Inflammatory macrophage treated with lipopolysaccharide for 4 hours (primary cell): ENCODE results near the gene DHRS4.
"Not testable (repeated sequence)": the region's sequence is repeated elsewhere in the genome, so short reads cannot be mapped to it uniquely, and the experiment has no call there.

ENCODE experiments used
- DNase-seq: peaks from one replicate; pipeline ENCODE4 v3.0.0-alpha.2; 2020

DHRS4 gene

GRCh38 chr14:23941669-23942068, 11.9 kb upstream of the DHRS4 start:
- no peak for DNase-seq

GRCh38 chr14:23942587-23942986, 11.0 kb upstream of the DHRS4 start:
- no peak for DNase-seq

- not testable (repeated sequence) for DNase-seq
Observed at GRCh38 chr14:23949069-23949468, 4.5 kb upstream of the DHRS4 start.

DNA sequence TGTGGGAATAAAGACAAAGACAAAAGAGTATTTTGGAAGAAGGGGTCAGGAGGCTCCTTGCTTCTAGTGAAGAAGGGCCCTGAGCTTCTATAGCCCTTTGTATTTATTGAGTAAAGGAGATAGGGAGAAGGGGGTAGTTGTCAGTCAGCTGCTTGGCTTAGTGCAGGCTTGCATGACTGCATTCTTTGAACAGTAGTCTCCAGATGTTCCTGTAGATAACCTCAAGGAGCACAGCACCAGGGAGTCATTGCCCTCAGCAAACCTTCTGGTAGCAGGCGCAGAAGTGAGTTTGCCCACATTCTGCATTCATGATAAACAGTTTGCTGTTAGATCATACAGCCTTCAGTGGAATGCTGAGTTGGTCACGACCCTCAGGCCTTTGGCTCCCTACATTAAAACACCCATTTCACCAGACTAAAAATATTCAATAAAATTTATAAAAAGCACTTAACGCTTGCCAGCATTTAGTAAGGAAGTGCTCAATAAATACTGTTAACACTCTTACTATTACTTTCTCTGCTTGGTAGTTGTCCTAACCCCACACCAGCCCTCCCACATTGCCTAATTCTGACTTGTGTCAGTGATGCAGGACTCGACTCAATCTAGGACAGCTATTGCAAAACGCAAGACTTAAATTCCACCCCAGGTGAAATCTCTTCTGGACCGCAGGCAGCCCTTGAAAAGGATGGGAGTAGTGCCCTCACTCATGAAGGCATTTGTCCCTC, 3.0 kb upstream of the DHRS4 start:
- DNase-seq, result peak; percentile 10

DNA sequence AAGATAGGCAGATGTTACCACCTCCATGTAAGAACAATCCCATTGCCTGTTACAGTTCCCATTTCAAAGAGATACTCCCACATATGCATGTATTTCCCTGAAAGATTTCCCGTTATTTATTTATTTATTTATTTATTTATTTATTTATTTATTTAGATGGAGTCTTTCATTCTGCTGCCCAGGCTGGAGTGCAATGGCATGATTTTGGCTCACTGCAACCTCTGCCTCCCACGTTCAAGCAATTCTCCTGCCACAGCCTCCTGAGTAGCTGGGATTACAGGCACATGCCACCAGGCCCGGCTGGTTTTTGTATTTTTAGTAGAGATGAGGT, 2.5 kb upstream of the DHRS4 start:
- DNase-seq, result not testable (repeated sequence)

GRCh38 chr14:23951590-23952201, 1.9 kb upstream of the DHRS4 start:
- DNase-seq, result no peak

DNA sequence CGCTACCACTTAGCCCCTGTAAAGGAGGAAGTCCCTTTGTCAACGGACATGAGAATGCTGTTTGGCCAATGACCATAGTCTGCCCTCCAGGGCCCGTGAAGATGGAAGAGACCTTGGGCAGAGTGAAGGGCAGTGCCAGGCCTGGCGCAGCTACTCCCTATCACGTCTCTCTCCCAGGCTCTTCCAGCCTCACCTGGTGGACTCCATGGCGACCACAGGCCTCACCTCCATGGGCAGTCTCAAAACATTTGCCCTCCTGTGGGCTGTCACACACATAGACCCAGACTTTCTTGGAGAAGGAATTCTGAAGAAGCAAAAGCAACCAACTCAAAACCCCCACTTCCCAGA, 480 bp upstream of the DHRS4 start:
- peak; percentile 18 for DNase-seq

DNA sequence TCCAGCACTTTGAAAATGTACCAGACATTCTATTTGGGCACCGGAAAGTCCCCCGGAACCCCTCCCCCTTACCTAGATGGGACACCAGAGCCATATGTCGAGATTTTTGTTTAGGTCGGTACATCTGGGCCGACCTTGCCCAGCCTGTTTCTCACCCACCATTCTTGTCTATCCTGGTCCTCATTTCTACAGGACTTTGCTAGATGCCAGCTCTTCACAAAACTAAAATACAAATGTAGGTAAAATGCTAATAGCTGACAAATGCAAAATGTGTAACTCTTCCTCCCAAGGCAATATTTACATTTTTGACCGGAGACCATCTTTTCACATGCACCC, 677 bp downstream of the DHRS4 start:
- not testable (repeated sequence) for DNase-seq

GRCh38 chr14:23954965-23955364, 1.4 kb downstream of the DHRS4 start:
- not testable (repeated sequence) for DNase-seq

GRCh38 chr14:23955811-23956210, 2.2 kb downstream of the DHRS4 start:
- peak; percentile 65 for DNase-seq

DNA sequence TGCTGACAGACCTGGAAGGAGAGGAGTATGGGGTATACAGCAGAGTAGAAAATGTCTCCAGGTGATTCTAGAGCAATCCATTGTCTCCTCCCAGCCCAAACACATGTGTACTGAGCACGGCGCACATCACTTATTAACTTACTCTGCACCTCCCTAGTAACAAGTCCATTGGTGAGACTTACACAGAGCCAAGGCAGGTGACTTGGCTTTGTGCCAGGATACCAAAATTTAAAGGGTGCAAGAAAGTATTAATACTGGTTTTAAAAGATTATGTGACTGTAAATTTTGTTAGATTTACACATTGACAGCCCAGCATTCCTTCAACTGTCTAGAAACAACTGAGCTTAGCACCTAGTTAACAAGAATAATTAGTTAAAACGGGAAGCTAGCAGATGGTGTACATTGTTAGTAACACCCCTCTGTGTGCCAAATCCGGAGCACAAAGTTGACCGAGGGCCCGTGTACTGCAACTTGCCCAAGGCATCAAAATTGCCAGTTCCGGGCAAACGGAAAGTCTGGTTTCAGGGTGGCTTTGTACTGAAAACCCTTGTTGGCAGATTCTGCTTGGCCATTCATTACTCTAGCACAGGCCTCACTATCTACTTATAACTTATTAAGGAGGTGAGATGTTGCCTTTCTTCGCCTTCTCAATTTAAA, 4.5 kb downstream of the DHRS4 start:
- DNase-seq, result not testable (repeated sequence)

DNA sequence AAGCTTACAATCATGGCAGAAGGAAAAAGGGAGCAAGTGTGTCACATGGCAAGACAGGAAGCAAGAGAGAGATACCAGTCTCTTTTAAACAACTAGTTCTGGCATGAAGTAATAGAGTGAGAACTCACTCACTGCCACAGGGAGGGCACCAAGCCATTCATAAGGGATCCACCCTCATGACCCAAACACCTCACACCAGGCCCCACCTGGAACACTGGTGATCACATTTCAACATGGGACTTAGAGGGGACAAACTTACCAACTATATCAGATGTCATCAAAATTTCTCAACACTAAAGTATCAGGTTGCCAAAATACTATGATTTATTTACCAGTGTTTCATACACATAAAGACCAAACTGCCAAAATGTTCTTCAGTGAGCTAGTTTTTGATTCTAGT, 7.3 kb downstream of the DHRS4 start:
- DNase-seq, result not testable (repeated sequence)

DNA sequence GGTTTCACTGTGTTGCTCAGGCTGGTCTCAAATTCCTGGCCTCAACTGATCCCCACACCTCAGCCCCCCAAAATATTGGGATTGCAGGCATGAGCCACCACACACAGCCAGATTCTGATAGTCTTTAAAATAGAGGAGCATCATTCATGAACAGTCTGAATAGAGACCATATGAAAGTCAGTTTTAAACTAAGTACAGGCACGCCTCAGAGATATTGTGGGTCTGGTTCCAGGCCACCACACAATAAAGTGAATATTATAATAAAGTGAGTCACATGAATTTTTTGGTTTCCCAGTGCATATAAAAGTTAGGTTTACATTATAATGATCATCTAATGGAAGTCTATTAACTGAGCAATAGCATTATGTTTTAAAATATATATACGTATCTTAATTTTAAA, 8.1 kb downstream of the DHRS4 start:
- DNase-seq, result not testable (repeated sequence)

- not testable (repeated sequence) for DNase-seq
Observed at GRCh38 chr14:23969130-23969480, 15.5 kb downstream of the DHRS4 start.

- DNase-seq, result not testable (repeated sequence)
Observed at GRCh38 chr14:23969481-23970282, 16.1 kb downstream of the DHRS4 start.

GRCh38 chr14:23970283-23970659, 16.7 kb downstream of the DHRS4 start:
- DNase-seq, result not testable (repeated sequence)

DNA sequence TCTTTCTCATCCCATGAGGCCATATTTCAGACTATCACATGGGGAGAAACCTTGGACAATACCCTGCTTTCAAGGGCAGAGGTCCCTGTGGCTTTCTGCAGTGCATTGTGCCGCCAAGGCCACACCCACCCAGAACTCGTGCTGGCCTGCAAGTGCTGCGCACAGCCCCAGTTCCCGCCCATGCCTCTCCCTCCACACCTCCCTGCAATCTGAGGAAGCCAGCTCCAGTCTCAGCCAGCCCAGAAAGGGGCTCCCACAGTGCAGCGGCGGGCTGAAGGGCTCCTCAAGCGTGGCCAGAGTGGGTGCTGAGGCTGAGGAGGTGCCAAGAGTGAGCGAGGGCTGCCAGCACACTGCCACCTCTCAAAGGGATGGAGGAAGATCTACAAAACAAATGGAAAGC, 19.6 kb downstream of the DHRS4 start:
- not testable (repeated sequence) for DNase-seq

GRCh38 chr14:23974041-23974440, 20.5 kb downstream of the DHRS4 start:
- DNase-seq, result not testable (repeated sequence)

GRCh38 chr14:23977208-23977607, 23.6 kb downstream of the DHRS4 start:
- not testable (repeated sequence) for DNase-seq

- DNase-seq, result not testable (repeated sequence)
Observed at GRCh38 chr14:23981951-23982813, 28.6 kb downstream of the DHRS4 start.

- no peak for DNase-seq
Observed at GRCh38 chr14:23984891-23985602, 31.5 kb downstream of the DHRS4 start.

- DNase-seq, result not testable (repeated sequence)
Observed at GRCh38 chr14:23988223-23988606, 34.6 kb downstream of the DHRS4 start.
